ENCODE results near the gene PSME2.

Gene PSME2

DNA sequence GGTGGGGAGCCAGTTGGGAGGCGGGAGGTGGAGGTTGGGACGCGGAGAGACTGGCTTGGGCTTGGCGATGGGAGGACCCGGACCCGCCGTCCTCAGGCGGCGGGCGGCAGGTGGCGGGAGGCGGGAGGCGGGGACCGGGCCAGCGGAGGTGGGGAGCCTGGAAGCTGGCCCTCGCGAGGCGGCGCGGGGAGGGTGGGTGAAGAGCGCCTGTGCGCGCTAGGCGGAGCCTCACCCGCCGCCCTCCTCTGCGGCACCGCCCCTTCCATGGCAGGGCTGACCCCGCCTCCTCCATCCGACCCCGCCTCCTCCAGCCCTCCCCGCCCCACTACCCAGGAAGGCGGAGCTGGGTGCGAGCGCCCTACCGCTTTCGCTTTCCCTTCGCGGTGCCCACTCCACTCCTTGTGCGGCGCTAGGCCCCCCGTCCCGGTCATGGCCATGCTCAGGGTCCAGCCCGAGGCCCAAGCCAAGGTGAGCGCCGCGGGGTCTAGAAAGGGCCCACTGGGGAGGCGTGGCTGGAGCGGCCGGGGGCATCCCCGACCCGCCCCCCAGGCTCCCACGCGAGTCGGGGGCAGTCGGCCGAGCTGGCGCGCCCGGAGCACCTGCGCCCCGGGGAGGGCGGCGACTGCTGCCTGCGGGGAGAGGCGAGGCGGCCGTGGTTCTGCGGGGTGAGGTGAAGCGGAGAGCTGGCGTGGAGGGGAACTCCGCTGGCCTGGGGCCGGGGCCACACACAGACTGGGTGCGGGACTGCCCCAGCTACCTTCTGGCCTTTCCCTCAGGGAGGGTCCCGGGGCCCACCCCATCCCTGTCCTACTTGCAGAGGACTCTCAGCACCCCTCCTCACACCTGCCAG is 10.4 kb downstream of the PSME2 start, which contains the start of gene PSME1:
Gene PSME1, plus strand, starts transcription at position 361 of the 850 bp plus-strand sequence. Its CDS starts 69 bp downstream, at position 430.
- peak; percentile 89 to 90 for DNase-seq (ENCODE audit: low read depth in 2 of 2)

- DNase-seq (ENCODE audit: low read depth in 2 of 2): no peak
Measured at GRCh38 chr14:24135584-24135833, 10.9 kb downstream of the PSME2 start.

DNA sequence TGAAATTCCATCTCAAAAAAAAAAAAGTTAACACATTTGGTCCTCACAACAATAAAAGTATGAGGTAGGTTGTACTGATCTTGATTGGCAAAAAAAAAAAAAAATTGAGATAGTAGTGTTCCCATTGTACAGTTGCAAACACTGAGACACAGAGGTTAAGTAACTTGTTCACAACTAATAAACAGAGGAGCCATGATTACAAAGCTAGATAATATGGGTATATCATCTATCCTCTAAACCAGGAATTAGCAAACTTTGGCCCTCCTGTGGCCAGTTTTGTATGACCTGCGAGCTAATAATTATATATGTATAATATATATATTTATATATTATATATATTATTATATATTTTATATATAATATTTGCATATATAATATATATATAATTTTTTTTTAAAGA is 12.7 kb downstream of the PSME2 start:
- no peak for DNase-seq (ENCODE audit: low read depth in 2 of 2)

DNA sequence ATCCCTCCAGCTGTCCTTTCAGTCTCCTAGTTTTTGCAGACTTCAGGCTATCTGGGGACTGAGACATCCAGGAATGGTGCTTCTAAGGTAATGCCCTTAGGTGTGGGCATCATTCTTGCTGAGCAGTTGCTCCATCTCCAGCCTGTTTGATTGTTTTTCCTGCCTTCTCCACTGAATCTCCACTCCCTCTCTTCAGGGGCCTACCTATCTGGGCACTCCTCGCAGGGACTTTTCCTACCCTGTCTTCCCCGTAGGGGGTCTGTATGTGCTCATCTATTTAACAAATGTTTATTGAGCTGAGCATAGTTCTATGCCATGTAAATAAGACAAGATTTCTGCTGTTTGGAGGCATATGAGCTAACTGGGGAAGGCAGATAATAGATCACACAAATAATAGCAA is 13.4 kb downstream of the PSME2 start:
- no peak for DNase-seq (ENCODE audit: low read depth in 2 of 2)

DNA sequence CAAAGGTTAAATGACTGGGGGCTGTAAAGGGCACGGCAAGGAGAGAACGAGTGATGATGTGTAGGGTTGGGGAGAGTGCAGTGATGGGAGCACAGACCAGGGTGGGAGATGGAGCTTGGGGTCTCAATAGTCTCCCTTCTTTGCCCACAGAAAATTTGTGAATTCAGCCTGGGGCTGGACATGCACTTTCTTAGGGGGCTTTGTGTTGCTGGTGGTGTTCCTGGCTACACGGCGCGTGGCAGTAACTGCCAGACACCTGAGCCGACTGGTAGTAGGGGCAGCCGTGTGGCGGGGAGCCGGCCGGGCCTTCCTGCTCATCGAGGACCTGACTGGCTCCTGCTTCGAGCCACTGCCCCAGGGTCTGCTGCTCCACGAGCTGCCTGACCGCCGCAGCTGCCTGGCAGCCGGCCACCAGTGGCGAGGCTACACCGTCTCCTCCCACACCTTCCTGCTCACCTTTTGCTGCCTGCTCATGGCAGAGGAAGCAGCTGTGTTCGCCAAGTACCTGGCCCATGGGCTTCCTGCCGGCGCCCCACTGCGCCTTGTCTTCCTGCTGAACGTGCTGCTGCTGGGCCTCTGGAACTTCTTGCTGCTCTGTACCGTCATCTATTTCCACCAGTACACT is 14.2 kb downstream of the PSME2 start:
- no peak for DNase-seq (ENCODE audit: low read depth in 2 of 2)

DNA sequence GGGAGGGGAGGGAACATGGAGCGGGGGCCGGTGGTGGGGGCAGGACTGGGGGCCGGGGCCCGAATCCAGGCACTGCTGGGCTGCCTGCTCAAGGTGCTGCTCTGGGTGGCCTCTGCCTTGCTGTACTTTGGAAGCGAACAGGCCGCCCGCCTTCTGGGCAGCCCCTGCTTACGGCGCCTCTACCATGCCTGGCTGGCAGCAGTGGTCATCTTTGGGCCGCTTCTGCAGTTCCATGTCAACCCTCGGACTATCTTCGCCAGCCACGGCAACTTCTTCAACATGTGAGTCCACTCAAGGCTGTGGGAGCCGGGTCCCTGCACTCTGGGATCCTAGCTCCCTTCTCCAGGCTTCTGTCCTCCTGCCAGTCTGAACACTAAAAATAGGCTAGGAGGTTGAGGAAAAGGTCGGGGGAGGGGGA is 14.9 kb downstream of the PSME2 start:
- no peak for DNase-seq (ENCODE audit: low read depth in 2 of 2)

DNA sequence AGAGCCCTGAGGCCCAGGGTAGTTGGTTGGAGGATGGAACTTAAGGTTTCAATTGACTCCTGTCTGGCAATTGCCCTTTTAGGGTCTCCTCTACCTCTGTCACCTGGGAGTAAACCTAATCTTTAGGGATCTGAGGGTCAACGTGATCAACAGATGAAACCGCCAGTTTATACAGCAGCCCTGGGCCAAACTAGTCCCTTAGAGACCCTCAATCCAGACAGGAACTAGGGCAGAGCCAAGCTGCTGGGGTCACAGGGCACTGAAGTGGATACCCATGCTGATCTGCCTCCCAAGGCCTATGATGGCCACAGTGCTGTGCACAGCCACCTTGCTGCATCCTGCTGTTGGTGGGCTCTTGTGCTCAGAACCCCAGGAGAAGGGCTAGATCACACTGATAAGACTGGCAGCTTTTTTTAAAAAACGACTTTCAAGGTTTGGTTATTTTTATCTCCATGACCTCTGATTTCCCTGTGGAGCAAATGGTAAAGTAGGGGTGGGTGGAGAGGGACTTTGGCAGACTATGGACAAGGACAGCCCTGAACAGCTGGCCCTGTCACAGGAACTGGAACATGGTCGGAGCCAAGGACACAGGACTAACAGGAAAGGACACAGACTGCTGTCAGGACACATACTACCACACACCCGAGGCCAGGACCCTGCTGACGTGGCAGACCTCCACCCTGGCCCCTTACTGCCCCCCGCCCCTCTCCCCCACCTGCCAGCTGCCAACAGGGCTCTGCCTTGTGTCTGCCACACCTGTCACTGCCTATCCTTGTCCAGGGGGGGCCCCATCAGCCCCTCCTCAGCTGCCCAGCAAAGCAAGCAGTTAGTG is 15.5 kb downstream of the PSME2 start:
- DNase-seq (ENCODE audit: low read depth in 2 of 2): no peak

DNA sequence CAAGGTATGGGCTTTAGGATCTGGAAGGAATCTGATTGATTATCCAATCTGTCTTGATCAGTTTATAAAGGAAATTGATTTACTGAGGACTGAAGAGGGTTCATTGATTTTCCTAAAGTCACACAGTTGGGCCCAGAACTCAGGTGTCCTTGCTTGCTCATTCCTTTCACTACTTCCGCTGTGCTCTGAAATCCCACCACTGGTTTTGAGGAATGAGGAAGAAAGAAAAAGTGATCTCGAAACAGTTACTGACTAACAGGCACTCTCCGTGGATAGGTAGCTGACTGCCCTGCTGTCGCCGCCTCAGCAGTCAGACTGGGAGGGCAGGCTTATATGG is 16.1 kb downstream of the PSME2 start, which contains the start of gene FITM1:
Gene FITM1, plus strand, starts transcription at position 280 of the 337 bp plus-strand sequence. CDS start 905 bp downstream, outside the sequence.
- DNase-seq (ENCODE audit: low read depth in 2 of 2): no peak

DNA sequence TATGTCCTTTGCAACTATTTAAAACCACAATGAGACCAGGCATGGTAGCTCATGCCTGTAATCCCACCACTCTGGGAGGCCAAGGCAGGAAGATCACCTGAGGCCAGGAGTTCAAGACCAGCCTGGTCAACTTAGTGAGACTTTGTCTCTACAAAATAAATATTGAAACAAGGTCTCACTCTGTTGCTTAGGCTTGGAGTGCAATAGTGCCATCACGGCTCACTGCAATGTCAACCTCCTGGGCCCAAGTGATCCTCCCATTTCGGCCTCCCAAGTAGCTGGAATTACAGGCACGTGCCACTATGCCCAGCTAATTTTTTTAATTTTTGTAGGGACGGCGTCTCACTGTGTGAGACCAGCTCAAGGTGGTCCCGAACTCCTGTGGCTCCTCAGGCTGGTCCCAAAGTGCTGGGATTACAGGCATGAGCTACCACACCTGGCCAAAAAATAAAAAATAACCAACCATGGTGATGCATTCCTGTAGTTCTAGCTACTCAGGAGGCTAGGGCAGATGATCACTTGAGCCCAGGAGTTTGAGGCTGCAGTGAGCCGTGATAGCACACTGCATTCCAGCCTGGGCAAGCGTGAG is 16.9 kb downstream of the PSME2 start:
- DNase-seq (ENCODE audit: low read depth in 2 of 2): no peak

GRCh38 chr14:24127673-24128072 is 18.7 kb downstream of the PSME2 start:
- DNase-seq (ENCODE audit: low read depth in 2 of 2): no peak

GRCh38 chr14:24126939-24127338 is 19.5 kb downstream of the PSME2 start:
- no peak for DNase-seq (ENCODE audit: low read depth in 2 of 2)

GRCh38 chr14:24123424-24124417 is 22.7 kb downstream of the PSME2 start:
- DNase-seq (ENCODE audit: low read depth in 2 of 2): no peak

- DNase-seq (ENCODE audit: low read depth in 2 of 2): no peak
Measured at GRCh38 chr14:24122898-24123297, 23.5 kb downstream of the PSME2 start.

DNA sequence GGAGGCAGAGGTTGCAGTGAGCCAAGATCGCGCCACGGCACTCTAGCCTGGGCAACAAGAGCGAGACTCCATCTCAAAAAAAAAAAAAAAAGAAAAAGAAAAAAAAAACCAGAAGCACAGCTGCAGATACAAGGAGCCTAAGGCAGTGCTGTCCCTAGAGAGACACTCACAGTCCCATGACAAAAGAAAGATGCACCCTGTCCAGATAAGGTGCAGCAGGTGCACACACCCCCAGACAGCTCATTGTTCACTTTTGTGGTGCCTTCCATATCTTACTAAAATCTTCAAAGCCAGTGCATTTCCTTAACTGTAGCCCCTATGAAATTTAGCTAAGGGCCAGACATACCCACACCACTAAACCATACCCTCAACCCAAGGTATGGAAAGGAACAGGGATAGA is 24.0 kb downstream of the PSME2 start:
- no peak for DNase-seq (ENCODE audit: low read depth in 2 of 2)

DNA sequence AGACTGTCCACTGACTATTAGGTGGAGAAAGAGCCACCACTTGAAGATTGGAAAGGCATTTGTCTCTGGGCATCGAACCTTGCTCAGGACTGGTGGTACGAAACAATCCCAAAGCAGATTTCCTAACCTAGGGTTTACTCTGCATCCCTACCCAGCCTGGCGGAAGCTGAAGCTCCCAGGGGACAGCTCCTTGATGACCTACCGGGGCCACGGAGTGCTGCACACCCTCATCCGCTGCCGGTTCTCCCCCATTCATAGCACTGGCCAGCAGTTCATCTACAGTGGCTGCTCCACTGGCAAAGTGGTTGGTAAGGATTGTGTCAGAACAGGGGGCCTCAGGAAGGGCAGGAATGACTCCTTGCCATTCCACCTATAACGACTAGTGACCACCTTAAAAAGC is 25.2 kb downstream of the PSME2 start:
- no peak for DNase-seq (ENCODE audit: low read depth in 2 of 2)

DNA sequence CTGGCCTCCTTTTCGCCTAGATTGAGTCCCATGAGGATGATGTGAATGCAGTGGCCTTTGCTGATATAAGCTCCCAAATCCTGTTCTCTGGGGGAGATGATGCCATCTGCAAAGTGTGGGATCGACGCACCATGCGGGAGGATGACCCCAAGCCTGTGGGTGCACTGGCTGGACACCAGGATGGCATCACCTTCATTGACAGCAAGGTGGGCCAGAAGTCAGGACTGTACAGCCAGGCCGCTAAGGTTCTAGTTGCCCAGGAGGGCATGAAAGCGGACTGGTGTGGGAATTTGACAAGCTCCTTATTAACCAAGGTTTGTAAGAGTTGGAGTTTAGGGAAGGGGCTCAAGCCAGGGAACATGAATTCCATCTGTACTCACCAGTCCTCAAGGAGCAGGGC is 26.7 kb downstream of the PSME2 start:
- DNase-seq (ENCODE audit: low read depth in 2 of 2): no peak

DNA sequence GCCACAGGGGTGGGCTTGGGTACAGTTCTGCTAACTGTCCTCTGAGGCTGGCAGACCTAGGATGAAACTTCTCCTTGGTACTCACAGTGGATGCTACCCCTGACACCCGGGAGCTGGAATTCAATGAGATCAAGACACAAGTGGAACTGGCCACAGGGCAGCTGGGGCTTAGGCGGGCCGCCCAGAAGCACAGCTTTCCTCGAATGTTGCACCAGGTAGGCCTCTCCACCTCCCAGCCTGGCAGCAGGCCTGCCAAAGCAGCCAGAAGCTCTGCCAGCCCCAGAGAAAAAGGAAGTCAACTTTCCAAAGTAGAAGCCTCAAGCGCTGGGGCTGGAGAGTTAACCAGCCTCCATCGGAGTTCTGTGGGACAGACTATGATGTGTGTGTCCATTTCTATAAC is 29.2 kb downstream of the PSME2 start:
- DNase-seq (ENCODE audit: low read depth in 2 of 2): no peak

DNA sequence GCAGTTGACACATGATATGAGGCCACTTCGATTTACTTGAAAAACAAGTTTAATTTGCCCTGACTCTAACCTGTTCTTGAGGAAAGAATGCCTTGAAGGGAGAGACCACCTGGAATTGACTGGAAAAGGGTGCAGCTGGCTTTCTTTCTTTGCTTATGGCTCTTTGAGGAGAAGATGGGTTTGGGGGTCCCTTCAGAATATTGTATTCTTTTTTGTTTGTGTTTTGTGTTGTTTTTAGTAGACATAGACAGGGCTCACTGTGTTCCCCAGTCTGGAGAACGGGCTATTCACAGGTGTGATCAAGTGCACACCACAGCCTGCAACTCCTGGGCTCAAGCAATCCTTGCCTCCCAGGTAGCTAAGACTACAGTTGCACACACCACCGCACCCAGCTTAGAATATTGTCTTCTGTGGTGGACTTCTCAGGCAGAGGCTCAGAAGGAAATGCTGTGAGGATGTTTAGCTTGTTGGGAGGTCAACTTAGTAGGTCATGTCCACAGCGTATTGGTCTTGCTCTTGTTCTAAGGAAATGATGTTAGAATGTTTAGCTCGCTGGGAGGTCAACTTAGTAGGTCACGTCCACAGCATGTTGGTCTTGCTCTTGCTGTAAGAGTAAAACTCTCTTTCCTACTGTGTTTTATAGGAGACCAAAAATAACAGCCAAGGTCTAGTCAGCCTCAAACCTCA is 30.1 kb downstream of the PSME2 start:
- no peak for DNase-seq (ENCODE audit: low read depth in 2 of 2)

DNA sequence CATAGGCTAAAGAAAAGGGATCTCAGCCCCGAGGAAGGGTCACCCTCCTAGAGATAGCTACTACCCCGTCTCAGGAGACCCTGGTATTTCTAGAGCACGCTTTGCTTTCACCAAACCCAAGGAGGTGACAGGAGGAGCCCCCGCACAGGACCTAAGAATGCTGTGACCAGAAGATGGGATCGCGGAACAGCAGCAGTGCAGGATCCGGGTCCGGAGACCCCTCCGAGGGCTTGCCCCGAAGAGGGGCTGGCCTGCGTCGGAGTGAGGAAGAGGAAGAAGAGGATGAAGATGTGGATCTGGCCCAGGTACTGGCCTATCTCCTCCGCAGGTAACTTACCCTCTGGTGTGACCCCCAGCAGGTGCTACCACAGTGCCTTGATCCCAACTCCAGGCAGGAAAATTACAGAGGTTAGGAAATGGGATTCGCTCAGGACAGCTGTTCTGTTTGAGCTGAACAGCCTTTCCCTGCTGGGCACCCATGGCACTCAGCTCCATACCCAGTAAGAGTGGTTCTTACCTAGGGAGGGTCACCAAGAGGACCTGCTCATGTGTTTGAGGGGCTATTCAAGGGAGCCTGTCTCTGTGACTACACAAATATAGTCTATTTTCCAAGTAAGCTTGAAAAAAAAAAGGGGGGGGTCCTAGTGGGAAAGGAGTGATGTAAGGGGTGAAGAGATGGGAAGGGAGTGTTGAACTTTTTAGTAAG is 30.8 kb downstream of the PSME2 start:
- DNase-seq (ENCODE audit: low read depth in 2 of 2): no peak
